ENCODE measurements around the gene ZNF518A.
"Not testable (repeated sequence)": the region's sequence is repeated elsewhere in the genome, so short reads cannot be mapped to it uniquely, and the experiment has no call there.

The ZNF518A gene

DNA sequence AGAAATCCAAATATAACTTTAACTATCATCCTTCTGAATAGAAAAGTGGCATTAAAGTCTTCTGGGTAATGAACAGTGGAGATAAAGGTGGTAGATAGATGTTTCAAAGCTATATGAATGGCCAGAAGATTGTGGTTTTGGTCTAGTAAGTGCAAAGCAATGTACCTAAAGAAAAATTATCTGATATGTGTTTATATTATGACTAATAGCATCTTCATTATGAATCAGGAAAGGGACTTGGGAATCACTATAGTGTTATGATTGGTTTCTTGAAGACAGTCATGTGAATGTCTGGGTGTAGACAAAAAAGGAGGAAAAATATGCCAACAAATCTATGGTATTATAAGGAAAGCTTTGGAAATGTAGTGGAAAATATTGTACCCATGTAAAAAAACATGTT is 3.0 kb downstream of the ZNF518A start:
- DNase-seq (ENCODE audit: low read depth) = no peak

DNA sequence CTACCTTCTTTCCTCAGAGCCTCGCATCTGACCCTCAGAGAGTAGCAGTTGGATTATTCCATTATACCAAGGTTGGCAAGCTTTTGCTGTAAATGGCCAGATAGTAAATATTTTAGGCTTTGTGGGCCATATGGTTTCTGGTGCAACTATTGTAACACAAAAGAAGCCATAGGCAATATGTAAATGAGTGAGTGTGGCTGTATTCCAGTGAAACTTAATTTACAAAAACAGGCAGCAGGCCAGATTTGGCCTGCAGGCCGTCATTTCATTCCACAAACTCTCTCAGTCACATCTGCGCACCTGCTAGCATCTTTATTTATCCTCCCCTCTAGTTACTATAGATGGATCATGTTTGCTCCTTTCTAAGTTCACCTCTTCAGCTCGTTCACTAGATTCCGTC is 6.7 kb downstream of the ZNF518A start:
- DNase-seq (ENCODE audit: low read depth) = no peak

DNA sequence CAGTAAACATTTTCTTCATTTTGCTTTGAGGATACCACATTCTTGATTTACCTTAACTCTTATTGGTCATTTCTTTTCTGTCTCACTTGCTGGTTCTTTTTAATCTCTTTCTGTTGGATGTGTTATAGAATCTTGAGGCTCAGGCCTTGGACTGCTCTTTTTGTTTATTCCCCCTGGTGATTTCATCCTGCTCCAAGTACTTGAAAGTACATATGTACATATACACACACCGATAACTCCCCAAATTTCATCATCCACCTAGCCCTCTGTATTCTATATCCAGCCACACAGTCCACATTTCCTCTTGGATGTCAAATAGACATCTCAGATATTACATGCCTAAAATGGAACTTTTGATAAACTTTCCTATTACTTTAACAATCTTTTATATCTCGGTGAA is 7.5 kb downstream of the ZNF518A start:
- no peak for DNase-seq (ENCODE audit: low read depth)

DNA sequence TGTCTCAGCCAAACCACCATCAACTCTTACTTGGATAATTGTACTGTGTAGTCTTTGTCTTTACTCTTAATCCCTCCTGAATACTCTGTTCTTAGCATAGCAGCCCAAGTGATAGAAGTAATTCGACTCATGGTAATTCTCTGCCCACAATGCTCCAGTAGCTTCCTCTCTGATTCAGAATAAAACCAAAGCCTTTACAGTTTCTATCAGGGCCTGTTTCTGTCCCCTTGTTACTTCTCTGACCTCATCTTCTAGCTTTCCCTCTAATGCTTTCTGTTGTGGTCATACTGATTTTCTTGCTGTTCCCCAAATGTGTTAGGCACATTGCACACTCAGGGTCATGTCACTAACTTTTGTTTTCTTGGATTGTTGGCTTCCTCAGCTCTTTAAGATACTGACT is 8.0 kb downstream of the ZNF518A start:
- no peak for DNase-seq (ENCODE audit: low read depth)

DNA sequence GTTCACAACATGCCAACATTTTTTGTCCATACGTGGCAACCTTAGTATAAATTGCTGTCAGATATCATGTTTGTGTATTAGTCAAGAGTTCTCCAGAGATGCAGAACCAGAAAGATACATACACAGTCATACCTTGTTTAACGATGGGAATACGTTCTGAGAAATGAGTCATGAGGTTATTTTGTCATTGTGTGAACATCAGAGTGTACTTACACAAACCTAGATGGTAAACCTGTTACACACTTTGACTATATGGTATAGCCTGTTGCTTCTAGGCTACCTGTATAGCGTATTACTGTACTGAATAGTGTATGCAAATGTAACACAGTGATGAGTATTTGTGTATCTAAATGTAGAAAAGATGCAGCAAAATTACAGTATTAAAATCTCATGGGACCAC is 22.3 kb downstream of the ZNF518A start:
- DNase-seq (ENCODE audit: low read depth) = no peak

DNA sequence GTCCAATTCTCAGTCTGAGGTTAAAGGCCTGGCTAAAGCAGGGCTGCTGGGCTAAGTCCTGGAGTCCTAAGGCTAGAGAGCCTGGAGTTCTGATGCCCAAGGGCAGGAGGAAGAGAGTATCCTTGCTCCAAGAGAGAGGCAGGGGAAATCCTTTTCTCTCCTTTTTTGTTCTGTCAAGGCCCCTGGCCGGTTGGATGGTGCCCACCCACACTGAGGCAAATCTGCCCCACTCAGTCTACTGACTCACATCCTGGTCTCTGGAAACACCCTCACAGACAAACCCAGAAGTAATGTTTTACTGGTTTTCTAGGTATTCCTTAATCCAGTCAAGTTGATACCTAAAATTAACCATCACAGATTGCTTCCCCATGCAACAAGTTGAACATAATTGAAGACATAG is 23.0 kb downstream of the ZNF518A start:
- no peak for DNase-seq (ENCODE audit: low read depth)

DNA sequence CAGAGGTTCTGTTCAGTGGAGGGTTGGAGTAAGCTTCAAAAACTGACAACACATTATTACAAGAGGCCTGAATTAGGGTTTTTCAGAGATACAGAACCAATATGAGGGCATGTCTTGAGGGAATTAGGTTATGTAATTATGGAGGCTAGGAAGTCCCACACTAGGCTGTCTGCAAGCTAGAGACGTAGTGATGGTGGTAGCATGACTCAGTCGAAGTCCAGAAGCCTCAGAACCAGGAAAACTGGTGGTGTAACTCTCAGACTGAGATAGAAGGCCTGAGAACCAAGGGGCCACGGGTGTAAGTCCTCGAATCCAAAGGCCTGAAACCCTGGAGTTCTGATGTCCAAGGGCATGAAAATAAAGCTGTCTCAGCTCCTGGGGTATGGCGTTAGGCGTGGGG is 35.6 kb downstream of the ZNF518A start:
- DNase-seq (ENCODE audit: low read depth) = no peak

DNA sequence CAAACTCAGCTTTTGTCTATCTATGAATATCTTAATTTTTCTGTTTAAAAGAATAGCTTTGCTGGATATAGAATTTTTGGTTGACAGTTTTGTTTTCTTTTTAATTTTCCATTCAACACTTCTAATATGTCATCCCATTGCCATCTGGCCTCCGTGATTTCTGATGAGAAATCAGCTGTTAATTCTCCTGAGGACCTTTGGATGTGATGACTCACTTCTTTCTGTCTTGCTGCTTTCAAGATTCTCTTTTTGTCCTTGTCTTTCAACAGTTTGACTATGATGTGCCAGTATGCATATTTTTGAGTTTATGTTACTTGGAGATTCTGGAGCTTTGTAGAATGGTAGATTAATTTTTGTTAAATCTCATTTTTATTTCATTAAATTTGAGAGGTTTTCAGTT is 38.4 kb downstream of the ZNF518A start:
- DNase-seq (ENCODE audit: low read depth) = no peak

DNA sequence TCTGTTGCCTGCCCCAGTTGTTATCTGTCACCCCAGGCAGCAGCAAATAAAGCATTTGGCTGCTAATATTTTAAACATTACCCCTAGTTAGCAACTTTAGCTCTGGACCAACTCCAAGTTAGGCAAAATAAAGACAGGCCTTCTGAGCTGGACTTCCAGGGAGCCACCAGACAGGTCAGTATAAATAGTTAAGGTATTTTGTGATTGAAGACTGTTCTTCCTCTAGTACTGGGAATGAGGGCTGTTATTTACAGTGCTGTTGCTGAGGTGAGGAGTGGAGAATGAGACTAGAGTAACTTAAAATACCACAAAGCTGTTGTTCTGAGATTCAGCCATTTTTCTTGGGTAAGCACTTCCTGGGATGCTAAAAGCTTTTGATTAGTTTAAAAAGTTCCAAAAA is 40.1 kb downstream of the ZNF518A start:
- no peak for DNase-seq (ENCODE audit: low read depth)

DNA sequence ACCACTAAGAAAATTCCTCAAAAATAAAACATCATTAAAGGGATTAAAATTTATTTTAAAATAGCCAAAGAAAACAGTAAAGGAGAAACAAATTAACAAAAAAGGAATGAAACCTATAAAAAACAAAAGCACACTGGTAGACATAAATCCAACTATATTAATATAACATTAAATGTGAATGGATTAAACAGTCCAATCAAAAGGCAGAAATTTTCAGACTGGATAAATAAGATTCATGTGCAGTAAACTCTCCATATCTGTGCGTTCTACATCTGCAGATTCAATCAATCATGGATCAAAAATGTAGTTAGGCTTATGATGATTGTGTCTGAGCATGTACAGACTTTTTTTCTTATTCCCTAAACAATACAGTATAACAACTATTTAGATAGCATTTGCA is 42.6 kb downstream of the ZNF518A start:
- DNase-seq (ENCODE audit: low read depth) = no peak

DNA sequence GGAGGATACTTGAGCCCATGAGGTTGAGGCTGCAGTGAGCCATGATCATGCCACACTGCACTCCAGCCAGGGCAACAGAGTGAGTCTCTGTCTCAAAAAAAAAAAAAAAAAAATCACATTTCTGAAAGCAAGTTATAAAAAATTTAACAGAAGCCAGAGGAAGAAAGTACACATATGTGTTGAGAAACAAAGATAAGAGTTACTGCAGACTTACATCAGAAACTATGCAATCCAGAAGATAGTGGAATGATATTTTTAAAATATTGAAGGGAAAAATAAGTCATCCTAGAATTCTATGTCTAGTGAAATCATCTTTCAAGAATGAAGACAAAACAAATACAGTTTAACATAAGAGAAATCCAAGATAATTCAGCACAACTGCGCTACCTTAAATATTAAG is 46.9 kb downstream of the ZNF518A start:
- DNase-seq (ENCODE audit: low read depth) = no peak

DNA sequence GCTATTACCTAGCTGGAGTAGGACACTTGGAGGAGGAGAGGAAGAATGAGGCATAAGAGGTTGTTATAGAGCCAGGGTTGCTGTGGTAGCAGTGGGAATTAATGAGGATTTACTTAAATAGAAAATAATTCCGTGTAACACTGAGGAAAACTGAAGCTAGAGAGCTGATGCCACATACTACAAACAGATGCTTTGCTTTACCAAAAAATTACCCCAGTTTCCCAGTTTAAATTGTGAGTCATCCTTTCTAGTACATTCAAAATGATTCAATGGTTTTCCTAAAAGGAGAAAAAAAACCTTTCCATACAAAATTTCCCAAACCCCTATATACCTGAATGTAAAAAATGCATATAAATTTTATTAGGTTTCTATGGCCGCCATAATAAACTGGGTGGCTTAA is 58.3 kb downstream of the ZNF518A start:
- DNase-seq (ENCODE audit: low read depth) = no peak

DNA sequence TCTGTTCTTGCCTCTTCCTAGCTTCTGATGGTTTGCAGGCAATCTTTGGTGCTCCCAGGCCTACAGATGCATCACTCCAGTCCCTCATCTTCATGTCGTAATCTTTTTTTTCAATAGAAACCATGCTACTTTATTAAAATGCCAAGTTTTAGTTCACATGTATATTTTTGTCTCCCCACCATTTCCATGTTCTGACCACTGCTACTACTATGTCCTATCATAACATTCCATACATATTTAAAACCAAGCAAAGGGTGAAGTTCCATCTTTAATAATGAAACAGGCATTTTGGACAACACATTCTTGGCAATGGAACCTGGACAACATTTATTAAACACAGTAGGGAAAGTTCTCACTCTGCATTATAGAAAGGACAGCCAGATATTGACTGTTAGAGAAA is 58.8 kb downstream of the ZNF518A start:
- DNase-seq (ENCODE audit: low read depth) = no peak

DNA sequence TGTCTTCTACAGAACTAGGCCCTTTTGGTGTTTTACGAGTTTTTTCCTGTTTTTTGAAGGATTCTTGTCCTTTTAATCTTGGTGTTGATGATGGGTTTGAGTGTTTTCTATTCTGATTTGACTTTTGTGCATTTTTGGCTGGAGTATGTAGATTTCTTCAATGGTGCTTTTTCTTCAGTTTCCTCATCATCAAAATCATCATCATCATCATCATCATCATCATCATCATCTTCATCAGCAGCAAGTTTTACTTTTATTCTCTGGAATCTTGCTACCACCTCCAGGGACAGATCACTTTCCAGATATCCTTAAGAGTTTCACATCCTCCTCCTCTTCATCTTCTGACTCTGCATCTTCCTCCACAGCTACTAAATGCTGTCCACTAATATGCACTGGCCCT is 59.4 kb downstream of the ZNF518A start:
- DNase-seq (ENCODE audit: low read depth) = not testable (repeated sequence)

DNA sequence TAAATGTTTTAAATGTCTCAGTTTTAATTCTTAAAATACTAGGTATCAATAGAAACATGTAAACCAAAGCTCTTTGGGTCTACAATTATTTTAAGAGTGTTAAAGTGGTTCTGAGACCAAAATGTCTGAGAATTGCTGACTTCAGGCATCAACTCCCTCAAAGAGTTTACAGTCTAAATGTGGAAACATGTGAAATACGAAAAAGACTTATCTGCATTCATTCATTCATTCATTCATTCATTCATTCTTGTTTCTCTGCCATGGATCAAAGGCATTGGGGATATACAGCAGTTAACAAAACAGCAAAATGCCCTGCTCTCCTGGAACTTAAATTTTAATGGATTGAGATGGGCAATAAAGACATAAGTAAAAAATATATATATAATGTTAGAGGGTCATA is 71.4 kb downstream of the ZNF518A start:
- no peak for DNase-seq (ENCODE audit: low read depth)

DNA sequence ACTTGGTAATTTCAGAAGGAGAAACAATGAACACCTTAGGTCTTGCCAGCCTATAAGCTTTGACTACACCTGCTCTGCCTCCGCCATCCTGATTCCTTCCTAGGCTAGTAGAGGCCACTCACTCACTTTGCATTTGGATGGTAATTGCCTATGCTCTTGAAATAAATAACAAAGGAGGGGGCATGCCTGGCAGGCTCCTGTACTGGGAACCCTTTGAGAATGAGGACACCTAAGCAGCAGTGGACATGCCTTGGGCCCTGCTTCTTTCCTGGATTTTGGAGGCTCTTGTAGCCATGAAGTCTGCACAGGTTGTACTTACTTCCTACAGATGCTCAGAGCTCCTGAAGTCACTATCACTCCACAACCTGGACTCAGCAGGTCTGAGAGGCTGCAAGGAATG is 75.5 kb downstream of the ZNF518A start:
- DNase-seq (ENCODE audit: low read depth) = no peak

DNA sequence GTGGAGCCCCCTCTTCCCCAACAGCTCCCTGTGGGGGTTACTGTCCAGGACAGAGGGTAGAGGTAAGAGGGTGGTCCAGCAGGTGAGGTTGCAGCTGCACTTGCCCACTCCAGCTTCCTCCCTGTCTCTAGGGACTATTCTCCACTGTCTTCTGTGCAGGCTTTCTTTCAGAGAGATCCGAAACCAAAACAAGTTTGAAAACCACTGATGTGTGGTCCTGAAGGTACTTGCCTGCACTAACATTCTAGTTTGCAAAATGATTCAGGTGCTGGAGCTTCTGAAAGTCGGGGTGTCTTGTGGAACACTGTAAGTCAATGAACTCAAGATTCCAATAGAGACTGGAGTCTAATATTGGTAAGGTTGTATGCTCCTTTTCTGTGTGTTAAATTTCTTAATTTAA is 78.2 kb downstream of the ZNF518A start:
- no peak for DNase-seq (ENCODE audit: low read depth)

DNA sequence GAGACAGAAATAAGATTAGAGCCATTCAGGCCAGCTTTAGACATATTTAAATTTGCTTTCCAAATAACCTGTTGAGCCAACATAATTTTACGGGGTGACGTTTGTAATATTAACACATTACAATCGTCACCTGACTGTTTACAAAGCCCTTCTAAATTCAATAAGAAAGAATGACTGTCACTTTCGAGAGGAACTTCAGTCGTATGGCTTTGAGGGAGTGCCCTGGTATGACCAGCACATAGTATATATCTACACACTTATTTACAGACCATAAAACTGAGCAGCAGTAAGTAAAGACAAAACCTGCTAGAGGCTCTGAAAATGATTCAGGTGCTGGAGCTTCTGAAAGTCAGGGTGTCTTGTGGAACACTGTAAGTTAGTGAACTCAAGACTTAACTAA is 78.8 kb downstream of the ZNF518A start:
- DNase-seq (ENCODE audit: low read depth) = no peak

DNA sequence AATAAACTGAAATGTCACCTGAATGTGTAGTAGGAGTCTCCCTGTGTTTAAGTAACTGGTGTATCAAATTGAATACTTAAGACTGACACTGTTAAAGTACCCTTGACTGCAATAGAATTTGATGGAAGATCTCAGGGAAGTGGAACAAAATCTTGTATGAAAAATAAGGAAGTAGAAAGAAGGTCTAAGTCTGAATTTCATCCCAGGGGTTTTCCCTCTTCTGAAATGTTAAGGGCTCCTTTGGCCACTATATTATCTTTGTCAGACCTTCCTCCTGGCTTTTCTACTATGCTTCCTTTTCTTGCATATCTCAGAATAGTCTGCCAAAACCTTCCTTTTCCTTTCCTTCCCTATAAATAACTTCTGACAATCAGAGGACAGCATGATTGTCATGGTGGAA is 81.7 kb downstream of the ZNF518A start:
- DNase-seq (ENCODE audit: low read depth) = no peak

DNA sequence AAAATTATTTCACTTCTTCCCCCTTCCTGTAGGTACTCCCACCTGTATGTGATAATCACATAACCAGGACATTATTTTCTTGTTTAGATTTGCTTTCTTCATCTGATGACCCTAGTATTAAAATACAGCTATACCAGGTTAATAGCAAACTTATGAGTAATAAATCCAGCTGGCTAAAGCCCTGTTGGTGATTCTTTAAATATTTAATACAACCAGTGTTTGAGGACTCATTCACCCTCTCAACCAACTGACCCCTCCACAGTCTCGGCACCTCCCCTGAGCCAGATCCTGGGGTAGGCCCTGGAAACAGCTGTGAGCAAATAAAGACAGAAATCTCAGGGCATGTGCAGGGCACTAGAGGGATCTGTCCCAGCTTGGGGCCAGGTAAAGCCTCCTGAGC is 82.8 kb downstream of the ZNF518A start:
- DNase-seq (ENCODE audit: low read depth) = no peak

Measured in stimulated activated CD4-positive, alpha-beta T cell treated with anti-CD3 and anti-CD28 coated beads, Interleukin-2, amount 100 ng/mL, for 4 hours (primary cell).